Skeletal muscle satellite cell (primary cell): ENCODE data around the gene USH2A.

Experiments used
- H3K27me3 ChIP-seq: 2 replicates; pipeline ENCODE4 v1.7.0; 2013; ENCODE audit warnings: low read length; ENCODE audit not compliant: control insufficient read depth, insufficient read depth
- H3K36me3 ChIP-seq: 2 replicates; pipeline ENCODE4 v1.7.0; 2013; ENCODE audit warnings: mild to moderate bottlenecking, control low read depth, low read length; ENCODE audit not compliant: insufficient read depth
- H3K4me1 ChIP-seq: 2 replicates; pipeline ENCODE4 v1.7.0; 2013; ENCODE audit warnings: low read length; ENCODE audit not compliant: control insufficient read depth, insufficient read depth
- H3K4me2 ChIP-seq: 2 replicates; pipeline ENCODE4 v1.7.0; 2013; ENCODE audit warnings: mild to moderate bottlenecking, low read length
- H3K4me3 ChIP-seq: 2 replicates; pipeline ENCODE4 v1.7.0; 2013; ENCODE audit warnings: low read length
- H3K9ac ChIP-seq: 2 replicates; pipeline ENCODE4 v1.7.0; 2013; ENCODE audit warnings: mild to moderate bottlenecking, low read depth, low read length, moderate library complexity
- H3K9me3 ChIP-seq: replicated peaks from 2 replicates; pipeline ENCODE4 v1.7.0; 2013; ENCODE audit warnings: mild to moderate bottlenecking, control low read depth, low read length

Gene USH2A

GRCh38 chr1:216123446-216124191 lies 299.6 kb downstream of the USH2A start:
- Histone ChIP-seq H3K4me2 (no peak overlapping the region), H3K4me3 (no peak overlapping the region), H3K9me3 (no peaks in the 10 kb centered on the region), H3K36me3 (no peaks in the 10 kb centered on the region), H3K4me1 (no peaks in the 10 kb centered on the region), H3K27me3 (no peaks in the 10 kb centered on the region), H3K9ac (no peak overlapping the region)

GRCh38 chr1:216119600-216119999 lies 303.6 kb downstream of the USH2A start:
- Histone ChIP-seq H3K4me1 (no peaks in the 10 kb centered on the region), H3K27me3 (no peaks in the 10 kb centered on the region), H3K9me3 (no peaks in the 10 kb centered on the region), H3K36me3 (no peaks in the 10 kb centered on the region), H3K4me3 (no peak overlapping the region), H3K9ac (no peak overlapping the region), H3K4me2 (no peak overlapping the region)

- Histone ChIP-seq H3K36me3 (no peaks in the 10 kb centered on the region), H3K4me2 (no peak overlapping the region), H3K27me3 (no peaks in the 10 kb centered on the region), H3K9ac (no peak overlapping the region), H3K4me3 (no peak overlapping the region), H3K4me1 (no peaks in the 10 kb centered on the region), H3K9me3 (no peaks in the 10 kb centered on the region)
These were observed 309.1 kb downstream of the USH2A start for GRCh38 chr1:216114180-216114579.

GRCh38 chr1:216113181-216113580 lies 310.1 kb downstream of the USH2A start:
- Histone ChIP-seq H3K4me3 (no peak overlapping the region), H3K36me3 (no peaks in the 10 kb centered on the region), H3K4me1 (no peaks in the 10 kb centered on the region), H3K9me3 (no peaks in the 10 kb centered on the region), H3K9ac (no peak overlapping the region), H3K27me3 (no peaks in the 10 kb centered on the region), H3K4me2 (no peak overlapping the region)

- no peak overlapping the region for H3K4me2 ChIP-seq
- H3K27me3 ChIP-seq: no peaks in the 10 kb centered on the region
- no peaks in the 10 kb centered on the region for H3K9me3 ChIP-seq
- no peak overlapping the region for H3K4me3 ChIP-seq
- no peaks in the 10 kb centered on the region for H3K4me1 ChIP-seq
- no peaks in the 10 kb centered on the region for H3K36me3 ChIP-seq
- no peak overlapping the region for H3K9ac ChIP-seq
These were observed 311.4 kb downstream of the USH2A start for GRCh38 chr1:216111842-216112241.

GRCh38 chr1:216095400-216095799 lies 327.8 kb downstream of the USH2A start:
- no peak overlapping the region for H3K4me2 ChIP-seq
- no peak overlapping the region for H3K4me3 ChIP-seq
- H3K27me3 ChIP-seq: no peaks in the 10 kb centered on the region
- no peaks in the 10 kb centered on the region for H3K36me3 ChIP-seq
- no peaks in the 10 kb centered on the region for H3K9me3 ChIP-seq
- no peak overlapping the region for H3K9ac ChIP-seq
- H3K4me1 ChIP-seq: no peaks in the 10 kb centered on the region

GRCh38 chr1:216090556-216090955 lies 332.7 kb downstream of the USH2A start:
- Histone ChIP-seq H3K9me3 (no peaks in the 10 kb centered on the region), H3K36me3 (no peaks in the 10 kb centered on the region), H3K27me3 (no peaks in the 10 kb centered on the region), H3K9ac (no peak overlapping the region), H3K4me1 (no peaks in the 10 kb centered on the region), H3K4me3 (no peak overlapping the region), H3K4me2 (no peak overlapping the region)

- no peak overlapping the region for H3K4me2 ChIP-seq
- no peaks in the 10 kb centered on the region for H3K4me1 ChIP-seq
- no peaks in the 10 kb centered on the region for H3K27me3 ChIP-seq
- no peaks in the 10 kb centered on the region for H3K36me3 ChIP-seq
- H3K9ac ChIP-seq: no peak overlapping the region
- H3K4me3 ChIP-seq: no peak overlapping the region
- H3K9me3 ChIP-seq: no peaks in the 10 kb centered on the region
These were observed 336.6 kb downstream of the USH2A start for GRCh38 chr1:216086678-216087077.

GRCh38 chr1:216081445-216081844 lies 341.8 kb downstream of the USH2A start:
- no peaks in the 10 kb centered on the region for H3K36me3 ChIP-seq

GRCh38 chr1:216076751-216077150 lies 346.5 kb downstream of the USH2A start:
- Histone ChIP-seq H3K4me3 (no peak overlapping the region), H3K4me2 (no peak overlapping the region), H3K9ac (no peak overlapping the region), H3K36me3 (no peaks in the 10 kb centered on the region), H3K9me3 (no peaks in the 10 kb centered on the region), H3K27me3 (no peaks in the 10 kb centered on the region), H3K4me1 (peaks cover 10% of the 10 kb centered on the region)

More at GRCh38 chr1:216081445-216081844, 341.8 kb downstream of the USH2A start:
- Histone ChIP-seq H3K9me3 (no peaks in the 10 kb centered on the region), H3K27me3 (no peaks in the 10 kb centered on the region), H3K4me3 (no peak overlapping the region), H3K9ac (no peak overlapping the region), H3K4me1 (no peaks in the 10 kb centered on the region), H3K4me2 (no peak overlapping the region)

- no peaks in the 10 kb centered on the region for H3K9me3 ChIP-seq
- no peak overlapping the region for H3K4me3 ChIP-seq
- H3K4me2 ChIP-seq: no peak overlapping the region
- H3K27me3 ChIP-seq: no peaks in the 10 kb centered on the region
- no peak overlapping the region for H3K9ac ChIP-seq
- peaks cover 10% of the 10 kb centered on the region for H3K4me1 ChIP-seq
- no peaks in the 10 kb centered on the region for H3K36me3 ChIP-seq
These were observed 347.9 kb downstream of the USH2A start for GRCh38 chr1:216075339-216075738.
